PC-3 (cell line): ENCODE results near the gene PLA2G2D.

Source experiments
- CTCF ChIP-seq: fragments of 300-600 bp; sonication (generic); conservative IDR thresholded peaks from 2 replicates; pipeline ENCODE4 v1.5.1; 2017; ENCODE audit warnings: antibody characterized with exemption, low read depth, mild to moderate bottlenecking, low read length
- EZH2phosphoT487 ChIP-seq: fragments of 300-600 bp; sonication (generic); IDR thresholded peaks from 2 replicates; pipeline ENCODE4 v1.6.1; 2018; ENCODE audit warnings: mild to moderate bottlenecking, antibody characterized with exemption, low read length, borderline replicate concordance

- TF ChIP-seq CTCF (no peak), EZH2phosphoT487 (no peak)
Measured at GRCh38 chr1:20112279-20113000, 6.9 kb downstream of the PLA2G2D start.
